Suprapubic skin (tissue), 4 donors: ENCODE results near the gene MAP3K6. TPM values are rescaled to one million over a fixed set of nuclear protein-coding genes. Genes with fewer than 3 reads are reported as not detected.
A peak's percentile ranks its signal among the peaks of the same experiment; 100 is the strongest.

Source experiments
- DNase-seq, 2 donors: peaks; one replicate each; pipeline ENCODE4 v3.0.0-alpha.2; 2019; ENCODE audit warnings: low spot score in 2 of 2
- H3K27ac ChIP-seq: fragments of 200-600 bp; sonication (generic); one replicate; pipeline ENCODE4 v1.5.1; 2019
- H3K27me3 ChIP-seq: fragments of 200-600 bp; sonication (generic); one replicate; pipeline ENCODE4 v1.5.1; 2019
- H3K36me3 ChIP-seq: fragments of 200-600 bp; sonication (generic); one replicate; pipeline ENCODE4 v1.5.1; 2019
- H3K4me1 ChIP-seq: fragments of 200-600 bp; sonication (generic); one replicate; pipeline ENCODE4 v1.5.1; 2019
- H3K4me3 ChIP-seq: fragments of 200-600 bp; sonication (generic); one replicate; pipeline ENCODE4 v1.5.1; 2019; ENCODE audit warnings: mild to moderate bottlenecking
- H3K9me3 ChIP-seq: fragments of 200-600 bp; sonication (generic); one replicate; pipeline ENCODE4 v1.5.1; 2019
- CTCF ChIP-seq, 2 donors: fragments of 200-600 bp in 1 of 2; fragments of 450-650 bp in 1 of 2; sonication (generic) in 1 of 2; IDR thresholded peaks; one replicate each; pipeline ENCODE4 v1.5.1; 2016 to 2019; ENCODE audit warnings: antibody characterized with exemption in 2 of 2, mild to moderate bottlenecking in 1 of 2, moderate library complexity in 1 of 2
- EP300 ChIP-seq: sonication (generic); formaldehyde crosslinking; IDR thresholded peaks from one replicate; pipeline ENCODE4 v1.6.1; 2017; ENCODE audit warnings: antibody characterized with exemption
- POLR2A ChIP-seq, 2 donors: fragments of 450-650 bp; IDR thresholded peaks; one replicate each; pipeline ENCODE4 v1.6.1; 2017; ENCODE audit warnings: antibody characterized with exemption in 2 of 2, mild to moderate bottlenecking in 2 of 2, moderate library complexity in 2 of 2
- POLR2AphosphoS5 ChIP-seq, 3 donors: sonication (generic); formaldehyde crosslinking; IDR thresholded peaks; one replicate each; pipeline ENCODE4 v1.6.1; 2017; ENCODE audit warnings: antibody characterized with exemption in 3 of 3
- WGBS: methylation state at CpG from one replicate; pipeline ENCODE4 v1.1.5; 2018; 5-methylcytosine and 5-hydroxymethylcytosine counted together
- total RNA-seq, 4 donors: library from RNA; depleted of rRNA; stranded (reverse); fragments of >200 nt; gene quantifications; one replicate each; pipeline ENCODE4 v1.1.0, GENCODE V29; 2016

MAP3K6 gene
- total RNA-seq, 4 donors from 2014 or later, result 85.4 to 147 (median 137) TPM

DNA sequence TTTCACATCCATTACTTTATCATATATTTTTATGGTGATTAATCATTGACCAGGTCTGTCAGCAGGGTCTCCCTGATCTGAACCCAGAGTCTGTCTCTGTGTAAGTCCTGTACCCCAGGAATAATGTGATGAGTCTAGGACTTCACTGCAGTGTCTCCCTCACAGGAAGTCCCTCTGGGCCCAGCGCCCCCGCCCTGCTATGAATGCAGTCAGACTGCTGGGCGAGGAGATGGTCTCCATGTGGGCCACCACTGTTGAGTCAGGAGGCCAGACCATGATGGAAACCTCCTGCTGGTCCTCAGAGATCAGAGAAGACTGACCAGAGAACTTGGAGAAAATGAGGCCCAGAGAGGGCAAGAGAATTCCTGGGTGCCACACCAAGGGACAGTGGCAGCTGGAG is 35.3 kb downstream of the MAP3K6 start:
- H3K4me1 ChIP-seq, result peaks cover 16% of the 10 kb centered on the region
- no peak for TF ChIP-seq CTCF (IDR thresholded peaks at IDR 0.05)
- H3K27ac ChIP-seq, result no peak overlapping the region
- no peak overlapping the region for H3K4me3 ChIP-seq
- H3K9me3 ChIP-seq, result no peaks in the 10 kb centered on the region
- DNase-seq, result no peak
- peaks cover 65% of the 10 kb centered on the region for H3K36me3 ChIP-seq
- no peaks in the 10 kb centered on the region for H3K27me3 ChIP-seq
- 85% methylated on average over 3 of the region's 3 CpGs for WGBS

GRCh38 chr1:27330786-27331185 is 36.0 kb downstream of the MAP3K6 start:
- TF ChIP-seq EP300 (no peak), POLR2A (IDR thresholded peaks at IDR 0.05) (no peak)
- Histone ChIP-seq H3K9me3 (no peaks in the 10 kb centered on the region), H3K4me3 (no peak overlapping the region), H3K4me1 (peaks cover 23% of the 10 kb centered on the region), H3K27me3 (no peaks in the 10 kb centered on the region), H3K27ac (no peak overlapping the region), H3K36me3 (peaks cover 65% of the 10 kb centered on the region)
- no peak for DNase-seq
- 65% methylated on average over 8 of the region's 8 CpGs for WGBS

- Histone ChIP-seq H3K4me3 (no peak overlapping the region), H3K4me1 (peaks cover 43% of the 10 kb centered on the region), H3K9me3 (no peaks in the 10 kb centered on the region), H3K27ac (no peak overlapping the region), H3K27me3 (no peaks in the 10 kb centered on the region), H3K36me3 (peaks cover 43% of the 10 kb centered on the region)
- 79% methylated on average over 5 of the region's 5 CpGs for WGBS
- no peak for DNase-seq
- TF ChIP-seq POLR2AphosphoS5 (IDR thresholded peaks at IDR 0.05), result no peak
- no peak for TF ChIP-seq POLR2A (IDR thresholded peaks at IDR 0.05)
- TF ChIP-seq CTCF (IDR thresholded peaks at IDR 0.05), result no peak
- no peak for TF ChIP-seq EP300
Observed at GRCh38 chr1:27327964-27328363, 38.8 kb downstream of the MAP3K6 start.

- TF ChIP-seq EP300 (no peak), POLR2AphosphoS5 (IDR thresholded peaks at IDR 0.05) (no peak), CTCF (IDR thresholded peaks at IDR 0.05) (no peak), POLR2A (IDR thresholded peaks at IDR 0.05) (no peak)
- Histone ChIP-seq H3K27ac (no peak overlapping the region), H3K4me3 (no peak overlapping the region), H3K9me3 (no peaks in the 10 kb centered on the region), H3K36me3 (peaks cover 20% of the 10 kb centered on the region), H3K4me1 (peaks cover 44% of the 10 kb centered on the region), H3K27me3 (no peaks in the 10 kb centered on the region)
- WGBS, result 92% methylated on average over 15 of the region's 15 CpGs
- DNase-seq, result no peak
Observed at GRCh38 chr1:27325286-27325685, 41.5 kb downstream of the MAP3K6 start.

GRCh38 chr1:27322569-27323240 is 44.1 kb downstream of the MAP3K6 start:
- TF ChIP-seq EP300 (no peak), POLR2A (IDR thresholded peaks at IDR 0.05) (no peak), CTCF (IDR thresholded peaks at IDR 0.05) (no peak), POLR2AphosphoS5 (IDR thresholded peaks at IDR 0.05) (no peak)
- 11% methylated on average over 10 of the region's 10 CpGs for WGBS
- Histone ChIP-seq H3K27me3 (no peaks in the 10 kb centered on the region), H3K36me3 (peaks cover 15% of the 10 kb centered on the region), H3K9me3 (no peaks in the 10 kb centered on the region), H3K27ac (peak overlapping the region; percentile 95), H3K4me1 (peaks cover 44% of the 10 kb centered on the region), H3K4me3 (peak overlapping the region; percentile 82)
- no peak for DNase-seq
